HG02678 (cell line): ENCODE data around the gene PPP2R2C.
A peak's percentile ranks its signal among the peaks of the same experiment; 100 is the strongest.

ENCODE experiments used
- ATAC-seq: cut with Tn5 transposase; IDR thresholded peaks from one replicate; pipeline ENCODE4 v1.9.1; 2021; ENCODE audit warnings: mild to moderate bottlenecking, moderate library complexity; ENCODE audit not compliant: unreplicated experiment

PPP2R2C gene

GRCh38 chr4:6294705-6295421 is 177.6 kb downstream of the PPP2R2C start:
- no peak for ATAC-seq

DNA sequence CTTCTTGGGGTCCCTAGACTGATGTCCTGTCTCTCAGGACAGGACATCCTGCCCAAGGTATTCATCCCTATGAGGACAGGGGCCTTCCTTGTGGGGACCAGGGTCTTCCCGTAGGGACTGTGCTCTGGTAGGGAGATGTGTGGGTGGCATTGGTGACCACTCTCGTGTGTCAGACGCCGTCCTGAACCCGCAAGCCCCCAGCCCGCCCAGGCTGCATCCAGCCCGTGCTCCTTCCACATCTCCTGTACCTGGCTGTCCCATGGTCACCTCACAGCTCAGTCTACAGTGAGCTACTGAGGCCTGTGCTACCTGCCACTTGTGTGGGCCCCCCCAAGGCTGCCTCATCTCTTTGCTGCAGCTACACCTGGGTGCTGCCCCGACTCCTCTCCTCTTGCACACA is 178.8 kb downstream of the PPP2R2C start:
- ATAC-seq: no peak

- no peak for ATAC-seq
These were observed 179.3 kb downstream of the PPP2R2C start for GRCh38 chr4:6293097-6293445.

GRCh38 chr4:6292376-6293096 is 179.9 kb downstream of the PPP2R2C start:
- no peak for ATAC-seq

GRCh38 chr4:6291784-6292297 is 180.6 kb downstream of the PPP2R2C start:
- ATAC-seq: no peak

GRCh38 chr4:6290769-6291547 is 181.5 kb downstream of the PPP2R2C start:
- ATAC-seq: no peak

- ATAC-seq: no peak
These were observed 182.2 kb downstream of the PPP2R2C start for GRCh38 chr4:6290256-6290655.

- no peak for ATAC-seq
These were observed 183.5 kb downstream of the PPP2R2C start for GRCh38 chr4:6288871-6289270.

GRCh38 chr4:6288342-6288741 is 184.1 kb downstream of the PPP2R2C start:
- no peak for ATAC-seq

DNA sequence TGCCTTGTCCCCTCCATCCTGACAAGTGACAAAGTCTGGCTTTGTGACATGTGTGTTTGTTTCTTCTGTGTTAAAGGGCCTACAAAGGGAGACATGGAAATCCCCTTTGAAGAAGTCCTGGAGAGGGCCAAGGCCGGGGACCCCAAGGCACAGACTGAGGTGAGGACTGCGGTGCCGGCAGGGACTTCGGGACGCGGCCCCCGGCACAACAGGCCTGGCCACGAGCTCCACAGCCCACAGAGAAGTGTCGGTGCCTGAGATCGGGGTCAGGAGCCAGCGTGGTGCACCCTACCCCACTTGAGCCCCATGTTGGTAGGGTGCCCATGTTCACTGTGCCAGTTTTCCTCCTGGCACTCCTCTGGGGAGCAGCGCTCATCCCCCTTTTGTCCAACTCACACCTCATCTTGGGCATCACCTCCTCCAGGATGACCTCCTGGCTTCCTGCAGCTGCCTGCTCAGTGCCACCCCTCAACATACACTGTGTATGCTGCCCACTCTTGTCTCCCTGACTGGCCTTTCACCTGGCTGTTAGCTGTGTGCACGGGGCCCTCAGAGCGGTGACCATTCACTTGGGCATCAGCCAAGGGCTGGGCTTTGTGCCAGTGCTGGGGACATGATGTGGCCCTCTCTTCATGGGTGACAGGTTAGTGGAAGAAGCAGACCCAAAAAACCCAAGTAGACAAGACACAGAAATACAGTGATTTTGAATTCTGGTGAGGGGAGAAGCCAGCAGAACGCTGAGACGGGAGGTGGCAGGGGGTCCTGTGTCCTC is 185.2 kb downstream of the PPP2R2C start:
- no peak for ATAC-seq

DNA sequence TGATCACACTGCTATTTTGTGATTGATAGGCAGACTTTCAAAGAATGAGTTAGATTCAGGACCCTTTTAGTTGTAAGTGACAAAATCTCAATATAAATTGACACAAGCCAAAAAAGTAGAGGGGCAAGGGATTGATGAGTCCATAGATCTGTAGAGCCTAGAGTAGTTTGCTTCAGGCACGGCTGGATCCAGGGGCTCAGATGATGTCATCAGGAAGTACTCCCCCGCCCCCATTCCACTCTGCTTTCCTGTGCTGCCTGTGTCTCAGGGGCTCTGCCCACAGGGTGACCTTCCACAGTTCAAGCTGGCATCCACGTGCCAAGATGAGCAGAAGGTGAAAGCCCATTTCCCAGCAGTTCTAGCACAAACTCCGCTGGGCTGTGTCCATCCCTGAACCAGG is 189.1 kb downstream of the PPP2R2C start:
- no peak for ATAC-seq

DNA sequence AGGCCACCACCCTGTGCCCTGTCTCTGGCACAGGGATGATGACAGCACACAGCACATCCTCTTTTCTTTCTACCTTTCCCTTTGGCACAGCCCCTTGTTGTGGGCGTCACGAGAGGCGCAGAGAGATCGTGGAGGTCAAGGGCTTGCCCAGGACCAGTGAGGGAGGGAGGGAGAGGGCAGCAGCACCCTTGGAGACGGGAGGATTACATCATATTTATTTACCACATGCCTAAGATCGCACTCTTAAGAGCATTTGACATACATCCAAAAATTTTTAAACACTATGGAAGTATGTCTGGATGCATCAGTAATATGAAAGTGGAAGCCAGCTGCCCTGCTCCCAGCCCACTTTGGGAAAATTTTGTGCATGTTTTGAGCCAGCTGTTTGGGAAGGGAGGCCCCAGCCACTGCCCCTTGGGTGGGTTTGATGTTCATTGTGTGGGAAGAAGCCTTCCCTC is 190.1 kb downstream of the PPP2R2C start:
- no peak for ATAC-seq

DNA sequence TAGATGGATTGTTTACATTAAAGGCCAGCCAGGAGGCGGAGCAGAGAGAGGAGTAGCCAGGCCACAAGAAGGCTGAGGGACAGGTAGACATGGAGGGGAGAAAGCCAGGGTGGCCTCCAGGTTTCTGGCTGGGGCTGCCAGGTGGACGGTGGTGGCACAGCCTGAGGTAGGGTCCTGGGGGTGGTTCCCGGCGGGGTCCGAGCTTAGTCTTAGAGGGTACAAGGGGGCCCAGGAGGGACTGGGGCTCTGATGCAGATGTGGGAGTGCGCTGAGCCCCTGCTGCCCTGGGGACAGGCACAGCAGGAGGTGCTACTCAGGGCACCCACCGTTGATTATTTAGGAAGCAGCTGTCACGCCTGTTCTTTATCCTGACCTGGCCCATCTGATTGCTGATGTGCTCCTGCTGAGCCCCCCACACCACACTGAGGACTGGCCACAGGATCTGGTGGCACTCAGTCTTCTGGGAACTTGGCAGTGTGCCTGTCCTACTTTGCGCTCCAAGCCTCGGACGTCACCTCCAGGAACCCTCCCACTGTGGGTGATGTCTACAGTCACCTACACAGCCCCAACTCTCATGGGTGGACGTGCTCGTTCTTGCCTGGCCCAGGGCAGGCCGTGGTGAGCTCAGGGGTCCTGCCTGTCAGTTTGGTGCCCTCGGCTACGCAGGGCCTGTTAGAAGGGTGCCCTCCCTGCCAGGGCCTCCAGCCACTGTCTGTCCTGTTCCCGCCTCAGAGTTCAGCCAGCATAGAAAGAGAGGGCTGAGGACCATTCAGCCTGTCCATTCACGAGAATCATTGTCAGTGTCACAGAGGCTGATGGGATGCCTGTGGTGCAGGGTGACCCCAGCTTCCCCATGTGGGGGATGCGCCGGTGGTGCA is 190.7 kb downstream of the PPP2R2C start:
- no peak for ATAC-seq

- no peak for ATAC-seq
These were observed 191.9 kb downstream of the PPP2R2C start for GRCh38 chr4:6280365-6280996.

DNA sequence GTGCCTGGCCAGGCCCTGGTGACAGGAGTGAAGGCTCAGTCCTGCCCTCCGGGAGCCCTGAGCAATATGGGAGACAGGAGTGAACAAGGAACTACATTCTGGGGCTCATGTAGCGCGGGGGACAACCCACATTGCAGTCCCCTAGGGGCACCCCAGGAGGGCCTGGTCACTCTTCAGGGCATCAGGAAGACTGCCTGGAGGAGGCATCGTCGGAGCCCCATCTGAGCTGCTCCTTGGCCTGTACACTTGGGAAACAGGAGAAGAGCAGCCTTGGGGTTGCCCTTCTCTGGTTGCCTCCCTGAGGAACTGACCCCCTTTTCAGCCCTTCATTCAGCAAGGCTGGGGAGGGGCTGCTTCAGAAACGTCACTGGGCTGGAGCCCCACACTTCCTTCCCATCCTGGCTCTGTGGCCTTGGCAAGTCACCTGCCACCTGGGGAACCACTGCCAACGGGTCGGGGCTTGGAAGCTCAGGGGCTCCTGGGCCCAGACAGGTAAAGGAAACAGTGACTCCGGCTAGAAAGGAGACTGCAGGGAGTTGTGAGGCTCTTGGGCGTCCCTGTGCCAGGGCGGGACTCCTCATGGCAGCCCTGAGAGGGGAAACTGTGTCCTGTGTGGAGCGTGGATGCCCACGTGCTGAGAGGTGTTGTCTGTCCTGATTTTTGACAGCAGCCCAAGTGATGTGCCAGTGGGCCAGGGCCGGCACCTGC is 192.7 kb downstream of the PPP2R2C start:
- no peak for ATAC-seq

GRCh38 chr4:6278801-6279197 is 193.6 kb downstream of the PPP2R2C start:
- ATAC-seq: peak; percentile 96

DNA sequence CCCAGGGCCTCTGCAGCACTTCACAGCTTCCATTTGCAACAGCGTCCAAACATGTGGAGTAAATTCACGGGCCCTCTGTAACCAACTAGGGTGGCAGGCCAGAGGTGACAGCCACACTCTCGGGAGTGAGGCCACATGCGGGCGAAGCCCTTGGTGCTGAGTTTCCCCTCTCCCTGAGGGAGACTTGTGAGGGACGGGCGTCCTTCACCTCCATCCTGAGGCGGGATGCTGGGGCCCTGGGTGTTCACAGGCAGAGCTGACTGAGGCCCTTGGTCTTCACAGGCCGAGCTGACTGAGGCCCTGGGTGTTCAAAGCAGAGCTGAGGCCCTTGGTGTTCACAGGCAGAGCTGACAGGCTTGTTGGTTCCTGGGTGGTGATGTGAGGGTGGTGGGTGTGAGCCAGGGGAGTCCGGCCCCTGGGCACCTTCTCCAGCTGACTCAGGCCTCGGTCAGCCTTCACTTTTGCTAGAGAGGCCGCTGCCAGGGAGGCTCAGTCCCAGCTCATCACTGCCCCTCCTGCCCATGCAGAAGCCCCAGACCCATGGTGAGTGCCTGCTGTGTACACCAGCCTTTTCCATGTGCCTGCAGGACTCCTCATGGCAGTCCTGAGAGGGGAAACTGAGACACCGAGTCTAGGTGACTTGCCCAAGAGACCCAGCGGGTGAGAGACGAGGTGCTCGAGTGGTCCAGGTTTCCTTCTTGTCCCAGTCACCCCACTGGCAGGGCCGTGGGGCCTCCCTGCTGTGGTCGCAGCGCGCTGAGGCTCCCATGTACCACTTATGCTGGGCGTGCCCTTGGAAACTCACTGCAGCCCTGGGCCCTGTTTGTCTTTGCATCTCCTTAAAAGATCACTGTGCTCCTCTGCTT is 194.2 kb downstream of the PPP2R2C start:
- ATAC-seq: no peak
